ENCODE data around the gene NGLY1. TPM values are rescaled to one million over a fixed set of nuclear protein-coding genes. Genes with fewer than 3 reads are reported as not detected.

The NGLY1 gene
- total RNA-seq, 1 experiment from 2014 or later, result 29.4 TPM

GRCh38 chr3:25719321-25719720, 63.9 kb downstream of the NGLY1 start:
- Histone ChIP-seq H3K9me2 (ENCODE audit: insufficient read depth) (no peaks in the 10 kb centered on the region), H3K9me3 (ENCODE audit: control insufficient read depth in 1 of 2, insufficient read depth in 1 of 2, low read depth in 1 of 2, low read length in 2 of 2) (no peaks in the 10 kb centered on the region), H3K27ac (ENCODE audit: low read depth, low read length) (no peak overlapping the region), H3K36me3 (ENCODE audit: control insufficient read depth in 1 of 2, insufficient read depth in 2 of 2, low read length in 2 of 2) (no peaks in the 10 kb centered on the region), H3K79me2 (ENCODE audit: insufficient read depth, low read length) (no peaks in the 10 kb centered on the region), H3K9ac (ENCODE audit: low read length) (no peak overlapping the region), H4K20me1 (ENCODE audit: insufficient read depth) (no peaks in the 10 kb centered on the region), H3K4me2 (ENCODE audit: low read length) (no peak overlapping the region), H3K27me3 (ENCODE audit: insufficient read depth, low read length) (no peaks in the 10 kb centered on the region), H3K4me3 (replicated peaks in 1 of 2; ENCODE audit: low read depth in 1 of 2, low read length in 2 of 2) (no peak overlapping the region), H3K4me1 (ENCODE audit: control insufficient read depth in 1 of 2, insufficient read depth in 2 of 2, low read length in 2 of 2) (no peaks in the 10 kb centered on the region), H2AFZ (ENCODE audit: low read depth, low read length, poor library complexity, severe bottlenecking) (no peak overlapping the region)
- no TSS peak for BruUV-seq (replicated peaks)
- TF ChIP-seq, protein P1, sequence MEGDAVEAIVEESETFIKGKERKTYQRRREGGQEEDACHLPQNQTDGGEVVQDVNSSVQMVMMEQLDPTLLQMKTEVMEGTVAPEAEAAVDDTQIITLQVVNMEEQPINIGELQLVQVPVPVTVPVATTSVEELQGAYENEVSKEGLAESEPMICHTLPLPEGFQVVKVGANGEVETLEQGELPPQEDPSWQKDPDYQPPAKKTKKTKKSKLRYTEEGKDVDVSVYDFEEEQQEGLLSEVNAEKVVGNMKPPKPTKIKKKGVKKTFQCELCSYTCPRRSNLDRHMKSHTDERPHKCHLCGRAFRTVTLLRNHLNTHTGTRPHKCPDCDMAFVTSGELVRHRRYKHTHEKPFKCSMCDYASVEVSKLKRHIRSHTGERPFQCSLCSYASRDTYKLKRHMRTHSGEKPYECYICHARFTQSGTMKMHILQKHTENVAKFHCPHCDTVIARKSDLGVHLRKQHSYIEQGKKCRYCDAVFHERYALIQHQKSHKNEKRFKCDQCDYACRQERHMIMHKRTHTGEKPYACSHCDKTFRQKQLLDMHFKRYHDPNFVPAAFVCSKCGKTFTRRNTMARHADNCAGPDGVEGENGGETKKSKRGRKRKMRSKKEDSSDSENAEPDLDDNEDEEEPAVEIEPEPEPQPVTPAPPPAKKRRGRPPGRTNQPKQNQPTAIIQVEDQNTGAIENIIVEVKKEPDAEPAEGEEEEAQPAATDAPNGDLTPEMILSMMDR (IDR thresholded peaks at IDR 0.05 in 2 of 3, conservative IDR thresholded peaks at IDR 0.05 in 1 of 3; ENCODE audit: borderline replicate concordance in 1 of 3, insufficient read depth in 1 of 3, low read depth in 2 of 3, low read length in 2 of 3), result no peak
- no peak for TF ChIP-seq MAX (IDR thresholded peaks at IDR 0.05)
- no peak for TF ChIP-seq JUND (IDR thresholded peaks at IDR 0.05)
- TF ChIP-seq TCF7L2 (IDR thresholded peaks at IDR 0.05; ENCODE audit: borderline replicate concordance, extremely low read depth, insufficient read depth, insufficient read length), result no peak
- TF ChIP-seq EGR1 (IDR thresholded peaks at IDR 0.05; ENCODE audit: low read depth), result no peak
- no peak for TF ChIP-seq ELF1 (IDR thresholded peaks at IDR 0.05; ENCODE audit: borderline replicate concordance, low read depth)
- TF ChIP-seq EZH2 (IDR thresholded peaks at IDR 0.05), result no peak
- TF ChIP-seq SIN3A (IDR thresholded peaks at IDR 0.05; ENCODE audit: low read depth), result no peak
- TF ChIP-seq FOSL1 (IDR thresholded peaks at IDR 0.05; ENCODE audit: low read depth), result no peak
- TF ChIP-seq YY1 (IDR thresholded peaks at IDR 0.05; ENCODE audit: extremely low read depth, insufficient replicate concordance, low read depth, low read length), result no peak
- TF ChIP-seq CBX3 (IDR thresholded peaks at IDR 0.05; ENCODE audit: low read depth), result no peak
- no peak for TF ChIP-seq POLR2AphosphoS5 (IDR thresholded peaks at IDR 0.05; ENCODE audit: low read depth, low read length)
- TF ChIP-seq, protein P2, sequence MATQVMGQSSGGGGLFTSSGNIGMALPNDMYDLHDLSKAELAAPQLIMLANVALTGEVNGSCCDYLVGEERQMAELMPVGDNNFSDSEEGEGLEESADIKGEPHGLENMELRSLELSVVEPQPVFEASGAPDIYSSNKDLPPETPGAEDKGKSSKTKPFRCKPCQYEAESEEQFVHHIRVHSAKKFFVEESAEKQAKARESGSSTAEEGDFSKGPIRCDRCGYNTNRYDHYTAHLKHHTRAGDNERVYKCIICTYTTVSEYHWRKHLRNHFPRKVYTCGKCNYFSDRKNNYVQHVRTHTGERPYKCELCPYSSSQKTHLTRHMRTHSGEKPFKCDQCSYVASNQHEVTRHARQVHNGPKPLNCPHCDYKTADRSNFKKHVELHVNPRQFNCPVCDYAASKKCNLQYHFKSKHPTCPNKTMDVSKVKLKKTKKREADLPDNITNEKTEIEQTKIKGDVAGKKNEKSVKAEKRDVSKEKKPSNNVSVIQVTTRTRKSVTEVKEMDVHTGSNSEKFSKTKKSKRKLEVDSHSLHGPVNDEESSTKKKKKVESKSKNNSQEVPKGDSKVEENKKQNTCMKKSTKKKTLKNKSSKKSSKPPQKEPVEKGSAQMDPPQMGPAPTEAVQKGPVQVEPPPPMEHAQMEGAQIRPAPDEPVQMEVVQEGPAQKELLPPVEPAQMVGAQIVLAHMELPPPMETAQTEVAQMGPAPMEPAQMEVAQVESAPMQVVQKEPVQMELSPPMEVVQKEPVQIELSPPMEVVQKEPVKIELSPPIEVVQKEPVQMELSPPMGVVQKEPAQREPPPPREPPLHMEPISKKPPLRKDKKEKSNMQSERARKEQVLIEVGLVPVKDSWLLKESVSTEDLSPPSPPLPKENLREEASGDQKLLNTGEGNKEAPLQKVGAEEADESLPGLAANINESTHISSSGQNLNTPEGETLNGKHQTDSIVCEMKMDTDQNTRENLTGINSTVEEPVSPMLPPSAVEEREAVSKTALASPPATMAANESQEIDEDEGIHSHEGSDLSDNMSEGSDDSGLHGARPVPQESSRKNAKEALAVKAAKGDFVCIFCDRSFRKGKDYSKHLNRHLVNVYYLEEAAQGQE (IDR thresholded peaks at IDR 0.05; ENCODE audit: low read depth), result no peak
- TF ChIP-seq, protein P3, sequence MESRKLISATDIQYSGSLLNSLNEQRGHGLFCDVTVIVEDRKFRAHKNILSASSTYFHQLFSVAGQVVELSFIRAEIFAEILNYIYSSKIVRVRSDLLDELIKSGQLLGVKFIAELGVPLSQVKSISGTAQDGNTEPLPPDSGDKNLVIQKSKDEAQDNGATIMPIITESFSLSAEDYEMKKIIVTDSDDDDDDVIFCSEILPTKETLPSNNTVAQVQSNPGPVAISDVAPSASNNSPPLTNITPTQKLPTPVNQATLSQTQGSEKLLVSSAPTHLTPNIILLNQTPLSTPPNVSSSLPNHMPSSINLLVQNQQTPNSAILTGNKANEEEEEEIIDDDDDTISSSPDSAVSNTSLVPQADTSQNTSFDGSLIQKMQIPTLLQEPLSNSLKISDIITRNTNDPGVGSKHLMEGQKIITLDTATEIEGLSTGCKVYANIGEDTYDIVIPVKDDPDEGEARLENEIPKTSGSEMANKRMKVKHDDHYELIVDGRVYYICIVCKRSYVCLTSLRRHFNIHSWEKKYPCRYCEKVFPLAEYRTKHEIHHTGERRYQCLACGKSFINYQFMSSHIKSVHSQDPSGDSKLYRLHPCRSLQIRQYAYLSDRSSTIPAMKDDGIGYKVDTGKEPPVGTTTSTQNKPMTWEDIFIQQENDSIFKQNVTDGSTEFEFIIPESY (IDR thresholded peaks at IDR 0.05; ENCODE audit: extremely low read depth, insufficient replicate concordance, low read length), result no peak
- TF ChIP-seq EZH2phosphoT487 (IDR thresholded peaks at IDR 0.05; ENCODE audit: borderline replicate concordance), result no peak
- no peak for TF ChIP-seq POLR2A (IDR thresholded peaks at IDR 0.05; ENCODE audit: borderline replicate concordance, extremely low read depth, insufficient read depth, insufficient read length)
- no peak for TF ChIP-seq RAD21 (IDR thresholded peaks at IDR 0.05; ENCODE audit: low read depth)
- no peak for TF ChIP-seq CEBPB (IDR thresholded peaks at IDR 0.05; ENCODE audit: low read depth)
- no peak for TF ChIP-seq ZFX (IDR thresholded peaks at IDR 0.05)
- TF ChIP-seq SP1 (IDR thresholded peaks at IDR 0.05; ENCODE audit: low read depth), result no peak
- intact Hi-C loops (cut with micrococcal nuclease), result no loop called here
- RAD21 ChIA-PET (ENCODE audit: low non-redundant PET in 1 of 2, low total read pairs in 2 of 2, uncharacterized antibody in 2 of 2, unreplicated experiment in 2 of 2), result no interaction called here
- no peak for ATAC-seq
- POLR2A ChIA-PET, result no interaction called here
- CTCF ChIA-PET, result no interaction called here
- no peak for DNase-seq (ENCODE audit: low read depth, low spot score)
